Activated T-helper 17 cell treated with anti-CD3 and anti-CD28 coated beads, Interleukin-2, amount 50 U/mL, for 72 hours (primary cell): ENCODE measurements around the gene TCHH. TPM values are rescaled to one million over a fixed set of nuclear protein-coding genes. Genes with fewer than 3 reads are reported as not detected.

Experiments used
- ATAC-seq: fragments of 150-1000 bp; cut with Tn5 transposase; replicated peaks from 2 replicates; pipeline ENCODE4 v1.10.0; 2021; ENCODE audit warnings: mild to moderate bottlenecking, moderate library complexity
- H3K27ac Mint-ChIP-seq: one replicate; pipeline ENCODE4 v1.8.0; 2022; ENCODE audit warnings: mixed read lengths
- H3K27me3 Mint-ChIP-seq: one replicate; pipeline ENCODE4 v1.8.0; 2022; ENCODE audit warnings: mixed read lengths
- H3K36me3 Mint-ChIP-seq: one replicate; pipeline ENCODE4 v1.8.0; 2022; ENCODE audit warnings: low read depth, mild to moderate bottlenecking, mixed read lengths
- H3K4me1 Mint-ChIP-seq: one replicate; pipeline ENCODE4 v1.8.0; 2022; ENCODE audit warnings: mixed read lengths
- H3K4me3 Mint-ChIP-seq: one replicate; pipeline ENCODE4 v1.8.0; 2022; ENCODE audit warnings: mild to moderate bottlenecking, mixed read lengths
- H3K9me3 Mint-ChIP-seq: one replicate; pipeline ENCODE4 v1.8.0; 2022; ENCODE audit warnings: mixed read lengths
- total RNA-seq, 2 donors: library from RNA; stranded (reverse); gene quantifications; one replicate each; pipeline ENCODE4 v1.2.3, GENCODE V29; 2022

The TCHH gene
- total RNA-seq, 2 donors from 2014 or later = 0.03 to 0.11 TPM

DNA sequence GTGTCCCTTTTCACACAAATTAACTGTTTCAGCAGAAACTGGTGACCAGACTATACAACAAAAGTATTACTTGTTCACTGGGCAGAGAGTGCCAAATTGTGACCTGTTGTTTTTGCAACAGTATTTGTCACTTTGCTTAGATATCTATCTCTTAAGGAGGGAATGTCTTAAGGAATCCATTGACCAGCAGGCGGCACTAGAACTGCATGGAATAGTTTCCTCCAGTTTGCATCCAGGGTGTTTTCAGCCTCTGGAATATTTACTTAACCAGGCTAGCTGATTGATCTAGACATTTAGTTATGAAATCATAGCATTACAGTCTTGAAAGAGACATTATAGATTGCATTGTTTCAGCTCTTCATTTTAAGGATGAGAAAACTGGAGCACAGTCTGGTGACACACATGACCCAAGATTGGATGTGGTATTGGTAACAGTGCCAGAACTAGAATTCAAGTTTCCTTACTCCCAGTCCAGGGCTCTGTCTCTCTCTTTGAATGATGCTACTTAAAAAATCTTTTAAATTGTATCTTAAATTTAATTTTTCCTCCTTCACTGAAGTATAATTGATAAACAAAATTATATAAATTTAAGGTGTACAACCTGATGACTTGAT is 26.8 kb upstream of the TCHH start:
- no peak for ATAC-seq
- no peak overlapping the region for H3K27ac Mint-ChIP-seq
- no peak overlapping the region for H3K4me3 Mint-ChIP-seq
- H3K36me3 Mint-ChIP-seq = no peaks in the 10 kb centered on the region
- peaks cover 3% of the 10 kb centered on the region for H3K9me3 Mint-ChIP-seq
- H3K27me3 Mint-ChIP-seq = peaks cover 31% of the 10 kb centered on the region
- peaks cover 6% of the 10 kb centered on the region for H3K4me1 Mint-ChIP-seq

DNA sequence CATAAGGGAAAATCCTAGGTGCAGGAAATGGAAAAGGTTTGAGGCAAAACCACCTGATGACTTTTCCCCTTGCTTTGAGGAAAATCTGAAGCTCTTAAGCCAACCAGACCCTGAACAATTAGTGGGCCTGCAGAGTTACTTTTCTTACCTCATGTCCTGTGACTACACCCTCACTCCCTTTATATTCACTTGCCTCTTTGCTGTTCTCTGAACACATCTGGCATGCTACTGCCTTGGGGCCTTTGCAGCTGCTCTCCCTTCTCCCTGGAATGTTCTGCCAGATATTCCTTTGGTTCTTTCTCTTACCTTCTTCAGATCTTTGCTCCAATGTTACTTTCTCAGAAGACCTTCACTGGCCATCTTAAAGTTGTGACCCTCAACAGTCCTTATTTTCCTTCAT is 22.0 kb upstream of the TCHH start:
- no peaks in the 10 kb centered on the region for H3K9me3 Mint-ChIP-seq
- no peak overlapping the region for H3K4me3 Mint-ChIP-seq
- no peaks in the 10 kb centered on the region for H3K36me3 Mint-ChIP-seq
- ATAC-seq = no peak
- no peaks in the 10 kb centered on the region for H3K4me1 Mint-ChIP-seq
- peaks cover 29% of the 10 kb centered on the region for H3K27me3 Mint-ChIP-seq
- no peak overlapping the region for H3K27ac Mint-ChIP-seq

DNA sequence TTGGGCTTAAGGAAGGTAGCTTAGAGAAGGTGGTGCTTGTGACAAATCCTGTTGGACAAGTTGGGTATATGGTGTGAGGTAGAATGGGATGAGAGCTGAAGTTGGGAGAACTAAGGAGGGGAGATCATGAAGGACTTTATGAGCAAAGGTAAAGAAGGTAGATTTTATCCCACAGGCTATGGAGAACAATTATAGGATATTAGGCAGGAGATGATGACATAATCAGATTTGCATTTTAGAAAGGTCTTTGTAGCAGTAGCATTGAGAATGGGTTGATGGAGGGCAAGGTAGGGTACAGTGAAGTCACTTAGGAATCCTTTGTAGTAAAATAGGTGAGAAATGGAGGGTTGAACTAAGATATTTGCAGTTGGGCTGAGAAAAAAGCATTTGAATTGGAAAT is 14.9 kb upstream of the TCHH start:
- H3K27me3 Mint-ChIP-seq = peaks cover 49% of the 10 kb centered on the region
- H3K4me3 Mint-ChIP-seq = no peak overlapping the region
- no peaks in the 10 kb centered on the region for H3K4me1 Mint-ChIP-seq
- no peak overlapping the region for H3K27ac Mint-ChIP-seq
- H3K9me3 Mint-ChIP-seq = no peaks in the 10 kb centered on the region
- no peak for ATAC-seq
- no peaks in the 10 kb centered on the region for H3K36me3 Mint-ChIP-seq

DNA sequence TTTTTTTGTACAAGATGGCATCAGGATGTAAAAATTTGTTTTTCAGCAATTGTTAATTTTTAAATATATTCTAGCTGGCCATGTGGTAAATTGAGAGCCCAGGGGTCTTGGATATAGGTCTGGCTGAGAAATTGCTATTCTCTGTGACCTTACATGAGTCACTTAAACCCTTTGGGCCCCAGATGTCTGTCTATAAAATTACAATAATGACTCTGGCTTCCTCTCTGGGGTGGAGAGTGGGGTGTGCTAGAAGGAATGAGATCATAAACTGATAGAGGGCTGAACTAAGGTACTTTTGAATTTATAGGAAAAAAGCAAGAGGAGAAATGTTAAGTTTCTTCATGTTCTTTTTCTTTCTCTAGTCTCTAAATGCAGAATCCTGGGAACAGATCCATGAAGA is 12.4 kb upstream of the TCHH start:
- H3K4me1 Mint-ChIP-seq = no peaks in the 10 kb centered on the region
- no peak overlapping the region for H3K27ac Mint-ChIP-seq
- H3K36me3 Mint-ChIP-seq = no peaks in the 10 kb centered on the region
- H3K9me3 Mint-ChIP-seq = no peaks in the 10 kb centered on the region
- no peak for ATAC-seq
- H3K27me3 Mint-ChIP-seq = peaks cover 48% of the 10 kb centered on the region
- no peak overlapping the region for H3K4me3 Mint-ChIP-seq

DNA sequence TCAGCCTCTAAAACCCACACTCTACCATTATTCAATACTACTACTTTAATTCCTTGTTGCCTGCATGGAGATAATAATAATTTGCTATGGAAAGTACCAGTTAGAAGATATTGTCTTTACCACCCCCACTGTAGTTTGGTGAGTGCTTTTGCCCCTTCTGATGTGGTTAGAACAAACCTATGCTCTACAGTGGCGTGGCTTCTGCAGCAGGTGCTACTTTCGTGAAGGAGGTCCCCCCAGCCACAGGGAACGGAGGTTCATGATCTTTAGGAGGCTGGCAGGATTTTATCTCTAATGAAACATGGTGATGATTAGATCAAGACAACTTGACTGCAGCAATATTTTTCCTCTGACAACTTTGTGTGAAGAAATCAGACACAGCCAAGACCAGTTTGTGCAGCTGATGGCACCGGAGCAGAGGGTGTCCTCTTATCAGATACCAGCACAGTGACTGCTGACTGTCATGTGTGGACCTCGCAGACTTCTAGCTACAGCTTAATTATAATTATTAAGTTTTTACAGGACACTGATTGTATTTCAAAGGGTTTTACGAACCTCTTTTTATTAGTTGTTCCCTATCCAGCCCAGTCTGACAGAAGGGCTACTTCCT is 10.7 kb upstream of the TCHH start:
- no peak overlapping the region for H3K4me3 Mint-ChIP-seq
- ATAC-seq = no peak
- no peak overlapping the region for H3K27ac Mint-ChIP-seq
- H3K4me1 Mint-ChIP-seq = no peaks in the 10 kb centered on the region
- H3K9me3 Mint-ChIP-seq = no peaks in the 10 kb centered on the region
- no peaks in the 10 kb centered on the region for H3K36me3 Mint-ChIP-seq
- H3K27me3 Mint-ChIP-seq = peaks cover 51% of the 10 kb centered on the region

DNA sequence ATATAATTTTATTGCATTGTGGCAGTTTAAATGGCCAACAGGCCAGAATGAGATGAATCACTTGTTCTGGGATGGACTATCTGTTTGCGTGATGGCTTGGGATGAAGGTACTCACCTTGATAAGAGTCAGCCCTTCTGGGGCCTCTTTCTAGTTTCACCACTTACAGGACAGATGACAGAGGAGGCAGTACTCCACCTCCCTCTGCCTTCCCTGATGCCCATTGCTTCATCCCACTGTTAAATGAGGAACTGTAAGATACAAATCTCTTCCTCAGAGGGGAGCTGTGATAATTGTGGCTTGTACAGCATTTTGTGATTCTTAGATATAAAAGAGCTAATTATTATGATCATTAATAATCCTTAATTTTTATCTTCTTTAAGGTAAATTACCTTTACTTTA is 3.7 kb upstream of the TCHH start:
- Mint-ChIP-seq H3K4me3 (no peak overlapping the region), H3K4me1 (no peaks in the 10 kb centered on the region), H3K9me3 (no peaks in the 10 kb centered on the region), H3K27ac (no peak overlapping the region), H3K27me3 (peaks cover 22% of the 10 kb centered on the region), H3K36me3 (no peaks in the 10 kb centered on the region)
- no peak for ATAC-seq

DNA sequence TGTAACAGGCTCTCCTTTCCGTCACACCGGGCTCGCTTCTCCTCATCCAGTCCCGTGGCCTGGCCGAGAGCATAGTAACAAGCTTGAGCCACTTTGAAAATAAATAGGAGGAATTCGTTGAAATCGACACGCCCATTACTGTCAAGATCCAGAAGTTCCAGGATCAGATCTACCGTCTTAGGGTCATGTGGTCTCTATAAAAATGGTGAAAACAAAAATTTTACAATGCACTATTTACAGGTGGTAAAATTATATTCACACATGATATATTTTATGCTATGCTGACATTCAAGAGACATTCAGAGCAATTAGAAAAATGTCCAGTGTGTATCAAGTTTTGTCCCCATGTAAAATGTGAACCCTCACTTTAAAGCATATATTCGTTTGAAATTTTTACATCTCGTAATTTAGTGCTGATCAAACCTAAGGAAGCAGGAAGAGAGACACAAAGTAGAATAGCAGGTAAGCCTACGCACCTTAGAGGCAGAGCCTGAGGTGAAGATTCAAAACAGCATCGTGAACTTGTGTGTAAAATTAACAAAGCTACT is 2.3 kb downstream of the TCHH start:
- Mint-ChIP-seq H3K9me3 (no peaks in the 10 kb centered on the region), H3K36me3 (no peaks in the 10 kb centered on the region), H3K4me3 (no peak overlapping the region), H3K4me1 (no peaks in the 10 kb centered on the region), H3K27ac (no peak overlapping the region), H3K27me3 (peaks cover 13% of the 10 kb centered on the region)
- ATAC-seq = no peak

DNA sequence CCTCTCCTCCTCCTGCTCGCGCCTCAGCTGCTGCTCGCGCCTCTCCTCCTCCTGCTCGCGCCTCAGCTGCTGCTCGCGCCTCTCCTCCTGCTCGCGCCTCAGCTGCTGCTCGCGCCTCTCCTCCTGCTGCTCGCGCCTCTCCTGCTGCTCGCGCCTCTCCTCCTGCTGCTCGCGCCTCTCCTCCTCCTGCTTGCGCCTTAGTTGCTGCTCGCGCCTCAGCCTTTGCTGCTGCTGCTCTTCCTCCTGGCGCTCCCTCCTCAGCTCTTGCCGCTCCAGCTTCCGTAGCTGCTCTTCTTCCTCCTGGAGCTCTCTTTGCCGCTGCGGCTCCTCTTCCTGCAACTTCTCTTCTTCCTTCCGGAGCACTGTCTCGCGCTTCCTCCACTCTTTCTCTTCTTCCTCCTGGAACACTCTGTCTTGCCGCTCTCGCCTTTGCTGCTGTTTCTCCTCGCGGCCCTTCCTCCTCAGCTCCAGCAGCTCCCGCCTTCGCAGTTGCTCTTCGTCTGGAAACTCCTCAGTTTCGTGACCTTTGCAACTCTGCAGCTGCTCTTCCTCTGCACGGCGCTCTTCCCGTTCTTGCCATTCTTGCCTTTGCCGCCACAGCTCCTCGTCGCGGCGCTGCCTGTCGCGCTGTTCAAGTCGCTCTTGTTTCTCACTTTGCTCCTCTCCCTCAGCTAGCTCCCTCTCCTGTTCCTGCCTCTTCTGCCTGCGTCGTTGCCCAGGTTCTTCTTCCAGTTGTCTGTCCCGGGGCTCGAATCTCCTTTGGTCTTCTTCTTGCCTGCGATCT is 3.0 kb downstream of the TCHH start:
- H3K36me3 Mint-ChIP-seq = peaks cover 7% of the 10 kb centered on the region
- H3K4me1 Mint-ChIP-seq = no peaks in the 10 kb centered on the region
- peaks cover 4% of the 10 kb centered on the region for H3K9me3 Mint-ChIP-seq
- H3K27ac Mint-ChIP-seq = no peak overlapping the region
- peaks cover 10% of the 10 kb centered on the region for H3K27me3 Mint-ChIP-seq
- H3K4me3 Mint-ChIP-seq = no peak overlapping the region
- ATAC-seq = no peak

DNA sequence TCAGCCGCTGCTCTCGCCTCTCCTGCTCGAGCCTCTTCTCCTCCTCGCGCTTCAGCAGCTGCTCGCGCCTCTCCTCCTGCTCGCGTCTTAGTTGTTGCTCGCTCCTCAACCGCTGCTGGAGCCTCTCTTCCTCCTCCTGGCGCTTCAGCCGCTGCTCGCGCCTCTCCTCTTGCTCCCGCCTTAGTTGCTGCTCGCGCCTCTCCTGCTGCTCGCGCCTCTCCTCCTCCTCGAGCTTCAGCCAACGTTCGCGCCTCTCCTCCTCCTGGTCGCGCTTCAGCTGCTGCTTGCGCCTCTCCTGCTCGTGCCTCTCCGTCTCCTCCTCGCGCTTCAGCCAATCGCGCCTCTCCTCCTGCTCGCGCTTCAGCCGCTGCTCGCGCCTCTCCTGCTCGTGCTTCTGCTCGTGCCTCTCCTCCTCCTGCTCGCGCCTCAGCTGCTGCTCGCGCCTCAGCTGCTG is 3.7 kb downstream of the TCHH start:
- peaks cover 8% of the 10 kb centered on the region for H3K36me3 Mint-ChIP-seq
- H3K4me3 Mint-ChIP-seq = no peak overlapping the region
- peaks cover 4% of the 10 kb centered on the region for H3K27me3 Mint-ChIP-seq
- peaks cover 4% of the 10 kb centered on the region for H3K9me3 Mint-ChIP-seq
- no peaks in the 10 kb centered on the region for H3K4me1 Mint-ChIP-seq
- peak; percentile 29 for ATAC-seq
- H3K27ac Mint-ChIP-seq = no peak overlapping the region

DNA sequence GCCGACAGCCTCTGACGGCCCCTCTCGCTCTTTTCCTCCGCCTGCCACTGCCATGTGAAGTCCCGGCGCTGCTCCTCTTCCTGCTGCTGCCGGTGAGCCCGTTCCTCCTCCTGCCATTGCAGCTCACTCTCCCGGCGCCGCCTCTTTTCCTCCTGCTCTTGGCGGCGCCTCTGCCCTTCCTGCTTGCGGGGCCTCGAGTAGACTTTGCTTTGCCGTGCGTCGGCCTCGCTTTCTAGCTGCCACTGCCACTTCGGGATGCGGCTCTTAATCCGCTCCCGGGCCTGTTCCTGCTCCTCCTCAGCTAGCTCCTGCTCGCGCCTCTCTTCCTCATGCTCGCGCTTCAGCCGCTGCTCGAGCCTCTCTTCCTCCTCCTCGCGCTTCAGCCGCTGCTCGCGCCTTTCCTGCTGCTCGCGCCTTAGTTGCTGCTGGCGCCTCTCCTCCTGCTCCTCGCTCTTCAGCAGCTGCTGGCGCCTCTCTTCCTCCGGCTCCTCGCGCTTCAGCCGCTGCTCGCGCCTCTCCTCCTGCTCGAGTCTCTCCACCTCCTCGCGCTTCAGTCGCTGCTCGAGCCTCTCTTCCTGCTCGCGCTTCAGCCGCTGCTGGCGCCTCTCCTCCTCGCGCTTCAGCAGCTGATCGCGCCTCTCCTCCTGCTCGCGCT is 4.3 kb downstream of the TCHH start:
- ATAC-seq = peak; percentile 62
- Mint-ChIP-seq H3K36me3 (peaks cover 8% of the 10 kb centered on the region), H3K27ac (no peak overlapping the region), H3K9me3 (peaks cover 4% of the 10 kb centered on the region), H3K4me1 (no peaks in the 10 kb centered on the region), H3K27me3 (peaks cover 6% of the 10 kb centered on the region), H3K4me3 (no peak overlapping the region)

DNA sequence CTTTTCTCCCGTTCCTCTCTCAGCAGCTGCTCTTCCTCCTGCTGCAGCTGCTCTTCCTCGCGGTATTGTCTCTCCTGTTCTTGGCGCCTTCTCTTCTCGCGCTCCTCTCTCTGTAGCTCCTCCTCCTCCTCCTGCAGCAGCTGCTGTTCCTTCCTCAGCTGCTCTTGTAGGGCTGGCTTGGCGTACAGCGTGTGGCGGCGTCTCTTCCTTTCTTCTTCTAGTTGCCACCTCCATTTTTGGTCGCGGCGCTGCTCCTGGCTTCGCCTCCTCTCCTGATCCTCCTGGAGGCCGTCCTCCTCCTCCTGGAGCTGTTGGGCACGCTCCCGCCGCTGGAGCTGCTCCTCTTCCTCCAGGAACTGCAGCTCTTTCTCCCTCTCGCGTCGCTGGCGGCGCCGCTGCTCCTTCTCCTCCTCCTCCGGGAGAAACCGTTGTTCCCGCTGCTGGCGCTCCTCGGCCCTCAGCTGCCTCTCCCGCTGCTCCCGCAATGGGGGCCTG is 4.8 kb downstream of the TCHH start:
- H3K27me3 Mint-ChIP-seq = peaks cover 7% of the 10 kb centered on the region
- no peak overlapping the region for H3K27ac Mint-ChIP-seq
- no peaks in the 10 kb centered on the region for H3K4me1 Mint-ChIP-seq
- peak; percentile 75 for ATAC-seq
- peaks cover 4% of the 10 kb centered on the region for H3K9me3 Mint-ChIP-seq
- no peak overlapping the region for H3K4me3 Mint-ChIP-seq
- peaks cover 8% of the 10 kb centered on the region for H3K36me3 Mint-ChIP-seq

DNA sequence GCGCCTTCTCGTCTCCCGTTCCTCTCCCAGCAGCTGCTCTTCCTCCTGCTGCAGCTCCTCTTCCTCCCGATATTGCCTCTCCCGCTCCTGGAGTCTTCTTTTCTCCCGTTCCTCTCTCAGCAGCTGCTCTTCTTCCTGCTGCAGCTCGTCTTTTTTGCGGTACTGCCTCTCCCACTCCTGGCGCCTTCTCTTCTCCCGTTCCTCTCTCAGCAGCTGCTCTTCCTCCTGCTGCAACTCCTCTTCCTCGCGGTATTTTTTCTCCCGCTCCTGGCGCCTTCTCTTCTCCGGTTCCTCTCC is 5.3 kb downstream of the TCHH start:
- ATAC-seq = no peak
- Mint-ChIP-seq H3K27me3 (peaks cover 11% of the 10 kb centered on the region), H3K27ac (no peak overlapping the region), H3K9me3 (peaks cover 4% of the 10 kb centered on the region), H3K4me3 (no peak overlapping the region), H3K4me1 (no peaks in the 10 kb centered on the region), H3K36me3 (peaks cover 8% of the 10 kb centered on the region)

DNA sequence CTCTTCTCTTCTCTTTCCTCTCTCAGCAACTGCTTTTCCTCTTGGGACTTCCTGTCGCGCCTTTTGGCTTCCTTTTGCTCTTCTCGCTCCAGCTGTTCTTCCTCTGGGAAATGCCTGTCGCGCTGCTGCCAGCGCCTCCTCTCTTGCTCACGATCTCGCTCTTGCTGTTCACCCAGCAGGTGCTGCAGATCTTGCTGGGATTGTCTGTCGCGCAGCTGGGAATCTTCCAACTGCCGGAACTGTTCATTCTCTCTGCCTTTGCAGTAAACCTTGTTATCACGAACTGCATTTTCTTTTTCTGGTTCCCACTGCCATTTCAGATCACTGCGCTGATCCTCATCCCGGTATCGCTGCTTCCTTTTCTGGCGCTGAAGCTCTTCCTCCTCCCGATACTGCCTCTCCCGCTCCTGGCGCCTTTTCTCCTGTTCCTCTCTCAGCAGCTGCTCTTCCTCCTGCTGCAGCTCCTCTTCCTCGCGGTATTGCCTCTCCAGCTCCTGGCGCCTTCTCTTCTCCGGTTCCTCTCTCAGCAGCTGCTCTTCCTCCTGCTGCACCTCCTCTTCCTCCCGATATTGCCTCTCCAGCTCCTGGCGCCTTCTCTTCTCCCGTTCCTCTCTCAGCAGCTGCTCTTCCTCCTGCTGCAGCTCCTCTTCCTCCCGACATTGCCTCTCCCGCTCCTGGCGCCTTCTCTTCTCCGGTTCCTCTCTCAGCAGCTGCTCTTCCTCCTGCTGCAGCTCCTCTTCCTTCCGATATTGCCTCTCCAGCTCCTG is 5.8 kb downstream of the TCHH start:
- no peak for ATAC-seq
- Mint-ChIP-seq H3K27ac (no peak overlapping the region), H3K4me3 (no peak overlapping the region), H3K27me3 (peaks cover 11% of the 10 kb centered on the region), H3K9me3 (peaks cover 4% of the 10 kb centered on the region), H3K4me1 (no peaks in the 10 kb centered on the region), H3K36me3 (peaks cover 8% of the 10 kb centered on the region)

DNA sequence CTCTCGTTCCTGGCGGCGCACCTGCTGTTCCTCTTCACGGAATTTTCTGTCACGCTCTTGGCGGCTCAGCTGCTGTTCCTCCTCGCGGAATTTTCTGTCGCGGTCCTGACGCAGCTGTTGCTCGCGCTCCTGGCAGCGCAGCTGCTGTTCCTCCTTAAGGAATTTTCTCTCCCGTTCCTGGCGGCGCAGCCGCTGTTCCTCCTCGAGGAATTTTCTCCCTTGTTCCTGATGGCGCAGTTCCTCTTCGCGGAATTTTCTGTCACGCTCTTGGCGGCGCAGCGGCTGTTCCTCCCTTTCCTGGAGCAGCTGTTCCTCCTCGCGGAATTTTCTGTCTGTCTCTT is 6.4 kb downstream of the TCHH start:
- Mint-ChIP-seq H3K36me3 (peaks cover 8% of the 10 kb centered on the region), H3K9me3 (peaks cover 4% of the 10 kb centered on the region), H3K27me3 (peaks cover 12% of the 10 kb centered on the region)

More for the DNA sequence above, 6.4 kb downstream of the TCHH start:
- H3K4me1 Mint-ChIP-seq = no peaks in the 10 kb centered on the region
- H3K4me3 Mint-ChIP-seq = no peak overlapping the region
- ATAC-seq = no peak
- H3K27ac Mint-ChIP-seq = no peak overlapping the region
